NOMO-1 (cell line): Measurements from ENCODE around the gene ESR1.
A peak's percentile ranks its signal among the peaks of the same experiment; 100 is the strongest.
"Not testable (repeated sequence)": the region's sequence is repeated elsewhere in the genome, so short reads cannot be mapped to it uniquely, and the experiment has no call there.

ENCODE experiments used
- DNase-seq, 2 experiments: peaks; one replicate each; lab custom pipeline; 2025; ENCODE audit not compliant: unreplicated experiment in 2 of 2; lab: John Stamatoyannopoulos, UW

The ESR1 gene

GRCh38 chr6:152123076-152123475, 315.6 kb downstream of the ESR1 start:
- DNase-seq, result no peak

- peak in 1 of 2 experiments; percentile 1 for DNase-seq
Measured at GRCh38 chr6:152124429-152125074, 317.1 kb downstream of the ESR1 start.

GRCh38 chr6:152127432-152128165, 320.1 kb downstream of the ESR1 start:
- DNase-seq, result no peak

GRCh38 chr6:152129691-152130151, 322.2 kb downstream of the ESR1 start:
- no peak for DNase-seq

GRCh38 chr6:152130441-152130840, 323.0 kb downstream of the ESR1 start:
- DNase-seq, result no peak

- DNase-seq, result no peak
Measured at GRCh38 chr6:152135755-152136448, 328.4 kb downstream of the ESR1 start.

- no peak for DNase-seq
Measured at GRCh38 chr6:152136449-152136825, 329.0 kb downstream of the ESR1 start.

GRCh38 chr6:152138344-152138743, 330.9 kb downstream of the ESR1 start:
- DNase-seq, result not testable (repeated sequence)

GRCh38 chr6:152142105-152142504, 334.6 kb downstream of the ESR1 start:
- DNase-seq, result no peak

GRCh38 chr6:152143359-152143758, 335.9 kb downstream of the ESR1 start:
- DNase-seq, result no peak

GRCh38 chr6:152146385-152146784, 338.9 kb downstream of the ESR1 start:
- DNase-seq, result no peak

GRCh38 chr6:152147269-152147668, 339.8 kb downstream of the ESR1 start:
- no peak for DNase-seq

GRCh38 chr6:152148412-152148811, 340.9 kb downstream of the ESR1 start:
- DNase-seq, result no peak

GRCh38 chr6:152150196-152150595, 342.7 kb downstream of the ESR1 start:
- no peak for DNase-seq

GRCh38 chr6:152151920-152152319, 344.4 kb downstream of the ESR1 start:
- no peak for DNase-seq

- DNase-seq, result no peak
Measured at GRCh38 chr6:152154559-152155356, 347.3 kb downstream of the ESR1 start.

GRCh38 chr6:152155792-152156191, 348.3 kb downstream of the ESR1 start:
- DNase-seq, result no peak

GRCh38 chr6:152160346-152160745, 352.9 kb downstream of the ESR1 start:
- no peak for DNase-seq

GRCh38 chr6:152161501-152161900, 354.0 kb downstream of the ESR1 start:
- DNase-seq, result no peak

GRCh38 chr6:152164957-152165356, 357.5 kb downstream of the ESR1 start:
- no peak for DNase-seq

GRCh38 chr6:152166497-152166896, 359.0 kb downstream of the ESR1 start:
- no peak for DNase-seq
